OCI-LY7 (cell line): ENCODE data around the gene C2CD4D.

ENCODE experiments used
- CTCF ChIP-seq: fragments of 200-600 bp; sonication (generic); conservative IDR thresholded peaks from 2 replicates; pipeline ENCODE4 v1.5.1; 2014; ENCODE audit warnings: mild to moderate bottlenecking, antibody characterized with exemption, low read length, moderate library complexity, mixed read lengths
- EZH2phosphoT487 ChIP-seq: fragments of 200-600 bp; sonication (generic); IDR thresholded peaks from 2 replicates; pipeline ENCODE4 v1.6.1; 2018; ENCODE audit warnings: low read depth, borderline replicate concordance, mild to moderate bottlenecking, mixed run types, antibody characterized with exemption, low read length, moderate library complexity, mixed read lengths

GRCh38 chr1:151800830-151801229 is 38.8 kb downstream of the C2CD4D start:
- TF ChIP-seq EZH2phosphoT487 (no peak), CTCF (no peak)
